Measurements from ENCODE around the gene MYH14. TPM values are rescaled to one million over a fixed set of nuclear protein-coding genes. Genes with fewer than 3 reads are reported as not detected.

MYH14 gene
- total RNA-seq, 4 donors from 2014 or later, result 110 to 329 (median 202) TPM

DNA sequence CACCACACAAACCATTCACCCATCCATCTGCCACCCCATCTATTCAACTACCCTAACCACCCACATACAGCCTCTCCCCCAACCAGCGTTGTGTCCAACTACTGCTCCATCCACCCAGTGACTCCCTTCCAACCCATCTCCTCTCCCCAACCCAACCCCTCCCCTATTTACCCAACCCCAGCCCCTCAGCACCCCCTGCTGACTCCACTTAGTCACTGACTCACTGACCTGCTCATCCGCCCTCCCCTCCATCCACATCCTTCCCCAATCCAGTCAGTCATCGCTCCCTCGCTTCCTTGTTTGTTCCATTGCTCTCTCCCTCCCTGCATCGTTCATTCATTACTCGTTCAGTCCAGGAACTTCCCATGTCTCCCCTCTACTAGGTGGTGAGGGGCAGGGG, 86.6 kb downstream of the MYH14 start:
- no peak overlapping the region for H3K4me3 ChIP-seq (ENCODE audit: low read depth, poor library complexity, severe bottlenecking)
- WGBS, 2 donors, result 63 to 78% methylated on average over 6 of the region's 6 CpGs
- no peak for DNase-seq (ENCODE audit: low spot score in 2 of 2)
- TF ChIP-seq, protein P1, sequence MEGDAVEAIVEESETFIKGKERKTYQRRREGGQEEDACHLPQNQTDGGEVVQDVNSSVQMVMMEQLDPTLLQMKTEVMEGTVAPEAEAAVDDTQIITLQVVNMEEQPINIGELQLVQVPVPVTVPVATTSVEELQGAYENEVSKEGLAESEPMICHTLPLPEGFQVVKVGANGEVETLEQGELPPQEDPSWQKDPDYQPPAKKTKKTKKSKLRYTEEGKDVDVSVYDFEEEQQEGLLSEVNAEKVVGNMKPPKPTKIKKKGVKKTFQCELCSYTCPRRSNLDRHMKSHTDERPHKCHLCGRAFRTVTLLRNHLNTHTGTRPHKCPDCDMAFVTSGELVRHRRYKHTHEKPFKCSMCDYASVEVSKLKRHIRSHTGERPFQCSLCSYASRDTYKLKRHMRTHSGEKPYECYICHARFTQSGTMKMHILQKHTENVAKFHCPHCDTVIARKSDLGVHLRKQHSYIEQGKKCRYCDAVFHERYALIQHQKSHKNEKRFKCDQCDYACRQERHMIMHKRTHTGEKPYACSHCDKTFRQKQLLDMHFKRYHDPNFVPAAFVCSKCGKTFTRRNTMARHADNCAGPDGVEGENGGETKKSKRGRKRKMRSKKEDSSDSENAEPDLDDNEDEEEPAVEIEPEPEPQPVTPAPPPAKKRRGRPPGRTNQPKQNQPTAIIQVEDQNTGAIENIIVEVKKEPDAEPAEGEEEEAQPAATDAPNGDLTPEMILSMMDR (IDR thresholded peaks at IDR 0.05), result no peak
- no peak for TF ChIP-seq POLR2A (IDR thresholded peaks at IDR 0.05)
- intact Hi-C loops (cut with DNase I; ENCODE audit: low total_unique reads), result no loop called here

DNA sequence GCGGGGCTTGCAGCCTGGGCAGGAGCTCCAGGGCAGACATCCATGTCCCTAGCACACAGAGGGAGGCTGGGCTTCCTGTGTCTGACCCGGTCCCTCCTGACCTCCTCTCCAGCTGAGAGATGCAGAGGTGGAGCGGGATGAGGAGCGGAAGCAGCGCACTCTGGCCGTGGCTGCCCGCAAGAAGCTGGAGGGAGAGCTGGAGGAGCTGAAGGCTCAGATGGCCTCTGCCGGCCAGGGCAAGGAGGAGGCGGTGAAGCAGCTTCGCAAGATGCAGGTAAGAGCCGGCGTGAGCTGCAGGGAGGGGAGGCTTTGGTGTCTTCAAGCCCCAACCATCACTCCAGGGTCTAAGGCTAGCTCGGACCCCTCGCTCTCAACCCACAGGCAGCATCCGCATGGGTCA, 87.4 kb downstream of the MYH14 start:
- 66% methylated on average over 15 of the region's 15 CpGs for WGBS, 2 donors
- TF ChIP-seq, protein P1 (IDR thresholded peaks at IDR 0.05), result no peak
- TF ChIP-seq POLR2A (IDR thresholded peaks at IDR 0.05), result no peak
- intact Hi-C loops (cut with DNase I; ENCODE audit: low total_unique reads), result no loop called here
- DNase-seq (ENCODE audit: low spot score in 2 of 2), result no peak
- no peak overlapping the region for H3K4me3 ChIP-seq (ENCODE audit: low read depth, poor library complexity, severe bottlenecking)

- 69 to 70% methylated on average over 10 to 11 of the region's 11 CpGs for whole genome bisulfite sequencing, 2 donors
- intact Hi-C loops (cut with DNase I; ENCODE audit: low total_unique reads), result no loop called here
- no peak for DNase-seq (ENCODE audit: low spot score in 2 of 2)
- no peak overlapping the region for H3K4me3 ChIP-seq (ENCODE audit: low read depth, poor library complexity, severe bottlenecking)
- TF ChIP-seq, protein P1 (IDR thresholded peaks at IDR 0.05), result no peak
- TF ChIP-seq POLR2A (IDR thresholded peaks at IDR 0.05), result no peak
These were observed 88.9 kb downstream of the MYH14 start for GRCh38 chr19:50292216-50292827.

DNA sequence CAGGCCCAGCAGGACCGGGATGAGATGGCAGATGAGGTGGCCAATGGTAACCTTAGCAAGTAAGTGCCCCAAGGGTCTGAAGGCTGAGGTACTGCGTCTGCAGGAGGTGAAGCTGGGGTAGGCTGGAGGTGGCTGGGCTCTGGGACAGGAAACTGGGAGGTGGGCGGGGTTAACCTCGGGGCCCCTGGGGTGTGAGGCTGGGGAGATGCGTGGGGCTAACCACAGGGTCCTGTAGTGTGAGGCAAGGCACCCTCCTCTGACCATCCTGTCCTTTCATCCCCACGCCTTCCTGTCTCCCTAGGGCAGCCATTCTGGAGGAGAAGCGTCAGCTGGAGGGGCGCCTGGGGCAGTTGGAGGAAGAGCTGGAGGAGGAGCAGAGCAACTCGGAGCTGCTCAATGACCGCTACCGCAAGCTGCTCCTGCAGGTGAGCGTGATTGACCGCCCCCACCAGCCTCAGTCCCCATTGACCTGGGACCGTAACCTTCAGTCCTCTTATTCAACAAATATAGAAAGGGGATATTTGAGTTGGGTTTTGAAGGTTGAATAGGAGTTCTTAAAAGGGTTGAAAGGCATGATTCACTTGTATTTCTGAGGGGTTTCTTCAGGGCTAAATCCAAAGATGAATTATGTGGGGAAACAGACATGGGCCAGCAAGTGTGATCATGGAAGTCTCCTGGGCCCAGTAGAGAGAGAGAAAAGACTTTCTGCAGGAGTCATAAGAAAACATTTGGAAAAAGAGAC, 90.0 kb downstream of the MYH14 start:
- TF ChIP-seq, protein P1 (IDR thresholded peaks at IDR 0.05), result no peak
- TF ChIP-seq POLR2A (IDR thresholded peaks at IDR 0.05), result no peak
- intact Hi-C loops (cut with DNase I; ENCODE audit: low total_unique reads), result no loop called here
- WGBS, 2 donors, result 70 to 71% methylated on average over 14 of the region's 14 CpGs
- DNase-seq (ENCODE audit: low spot score in 2 of 2), result no peak
- no peak overlapping the region for H3K4me3 ChIP-seq (ENCODE audit: low read depth, poor library complexity, severe bottlenecking)

DNA sequence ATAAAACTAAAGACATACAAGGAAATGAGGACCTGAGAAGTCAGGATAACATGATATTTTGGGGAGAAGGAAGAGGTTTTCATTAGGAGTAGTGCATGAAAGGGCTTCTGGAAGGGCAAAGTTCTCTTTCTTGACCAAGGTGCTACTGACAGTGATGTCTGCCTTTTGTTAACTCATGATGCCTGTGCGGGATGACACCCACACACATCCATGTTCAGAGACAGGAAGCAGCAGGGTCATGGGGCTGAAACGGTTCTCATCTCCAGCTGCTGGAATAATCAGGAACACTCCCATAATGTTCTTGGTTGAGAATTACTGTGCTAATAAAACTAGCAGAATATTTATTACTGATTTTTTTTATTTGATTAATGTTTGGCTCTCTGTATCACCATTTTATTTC, 96.6 kb downstream of the MYH14 start:
- no peak for TF ChIP-seq POLR2A (IDR thresholded peaks at IDR 0.05)
- TF ChIP-seq, protein P1 (IDR thresholded peaks at IDR 0.05), result no peak
- H3K4me3 ChIP-seq (ENCODE audit: low read depth, poor library complexity, severe bottlenecking), result no peak overlapping the region
- WGBS, 2 donors, result 46 to 50% methylated on average over 2 of the region's 2 CpGs
- intact Hi-C loops (cut with DNase I; ENCODE audit: low total_unique reads), result no loop called here
- DNase-seq (ENCODE audit: low spot score in 2 of 2), result no peak
